ENCODE measurements around the gene ZNF580. TPM values are rescaled to one million over a fixed set of nuclear protein-coding genes. Genes with fewer than 3 reads are reported as not detected.

The ZNF580 gene
- total RNA-seq, 1 experiment from 2014 or later = 38.5 TPM

DNA sequence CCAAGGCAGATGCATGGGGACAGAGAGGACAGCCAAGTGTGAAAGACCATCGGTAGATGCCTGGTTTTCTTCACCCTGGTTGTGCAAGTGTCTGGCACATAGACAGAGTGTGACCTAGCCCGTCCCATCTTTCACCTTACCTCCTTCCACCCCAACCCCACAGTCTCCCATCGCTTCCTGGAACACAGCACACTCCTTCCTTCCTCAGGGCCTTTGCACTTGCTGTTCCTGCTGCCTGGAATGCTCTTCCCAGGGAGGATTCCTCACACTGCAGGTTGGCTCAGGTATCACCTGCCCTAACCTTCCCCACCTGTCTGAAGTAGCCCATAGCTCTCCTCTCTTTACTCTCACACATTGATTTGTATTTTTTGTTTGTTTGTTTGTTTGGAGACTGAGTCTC, 44.5 kb upstream of the ZNF580 start:
- no peak overlapping the region for H3K4me3 Mint-ChIP-seq (ENCODE audit: unreplicated experiment)
- H3K9me3 Mint-ChIP-seq (ENCODE audit: unreplicated experiment) = peaks cover 9% of the 10 kb centered on the region
- no peak for DNase-seq
- Histone ChIP-seq H3K36me3 (ENCODE audit: control insufficient read depth, insufficient read depth, low read length) (peaks cover 3% of the 10 kb centered on the region), H3K4me3 (ENCODE audit: low read depth, low read length) (no peak overlapping the region), H3K9me3 (no peaks in the 10 kb centered on the region), H3K27me3 (replicated peaks; ENCODE audit: control insufficient read depth, insufficient read depth, low read length) (no peaks in the 10 kb centered on the region), H3K4me1 (peaks cover 5% of the 10 kb centered on the region)
- CTCF ChIA-PET = no interaction called here
- no peak overlapping the region for H3K27ac Mint-ChIP-seq (ENCODE audit: unreplicated experiment)
- POLR2A ChIA-PET = no interaction called here
- no TSS peak for BruUV-seq (replicated peaks)
- H3K36me3 Mint-ChIP-seq (ENCODE audit: insufficient read depth, unreplicated experiment) = peaks cover 65% of the 10 kb centered on the region
- no peaks in the 10 kb centered on the region for H3K27me3 Mint-ChIP-seq (ENCODE audit: insufficient read depth, unreplicated experiment)
- H3K4me1 Mint-ChIP-seq (ENCODE audit: low read depth, unreplicated experiment) = peaks cover 14% of the 10 kb centered on the region
- no peak for TF ChIP-seq CTCF (IDR thresholded peaks at IDR 0.05; ENCODE audit: insufficient read depth in 1 of 2, low read depth in 1 of 2, low read length in 1 of 2, severe bottlenecking in 1 of 2, unreplicated experiment in 1 of 2)
- intact Hi-C loops (cut with micrococcal nuclease; ENCODE audit: unreplicated experiment) = no loop called here

DNA sequence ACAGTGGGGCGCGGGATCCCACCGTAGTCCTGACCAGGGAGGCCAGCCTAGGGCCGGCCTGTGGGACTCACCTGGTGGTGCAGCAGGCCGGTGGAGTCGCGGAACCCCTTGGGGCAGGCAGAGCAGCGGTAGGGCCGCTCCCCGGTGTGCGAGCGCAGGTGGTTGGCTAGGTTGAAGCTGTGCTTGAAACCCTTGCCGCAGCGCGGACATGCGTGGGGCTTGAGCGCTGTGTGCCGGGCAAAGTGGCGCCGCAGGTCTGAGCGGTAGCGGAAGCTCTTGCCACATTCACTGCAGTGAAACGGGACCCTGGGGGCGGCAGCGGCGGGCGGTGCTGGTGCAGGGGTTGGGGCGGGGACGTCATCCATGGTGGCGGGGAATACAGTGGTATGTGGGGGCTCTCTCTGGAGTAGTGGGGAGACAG, 43.3 kb upstream of the ZNF580 start:
- no peaks in the 10 kb centered on the region for H3K9me3 ChIP-seq
- H3K36me3 ChIP-seq (ENCODE audit: control insufficient read depth, insufficient read depth, low read length) = peaks cover 3% of the 10 kb centered on the region
- Mint-ChIP-seq H3K4me1 (ENCODE audit: low read depth, unreplicated experiment) (peaks cover 14% of the 10 kb centered on the region), H3K27me3 (ENCODE audit: insufficient read depth, unreplicated experiment) (no peaks in the 10 kb centered on the region), H3K9me3 (ENCODE audit: unreplicated experiment) (peaks cover 9% of the 10 kb centered on the region), H3K27ac (ENCODE audit: unreplicated experiment) (no peak overlapping the region), H3K36me3 (ENCODE audit: insufficient read depth, unreplicated experiment) (peaks cover 59% of the 10 kb centered on the region), H3K4me3 (ENCODE audit: unreplicated experiment) (peak overlapping the region; percentile 13)
- no peak for DNase-seq
- no TSS peak for BruUV-seq (replicated peaks)
- intact Hi-C loops (cut with micrococcal nuclease; ENCODE audit: unreplicated experiment) = no loop called here
- H3K27me3 ChIP-seq (replicated peaks; ENCODE audit: control insufficient read depth, insufficient read depth, low read length) = no peaks in the 10 kb centered on the region
- no peak for TF ChIP-seq CTCF (IDR thresholded peaks at IDR 0.05; ENCODE audit: insufficient read depth in 1 of 2, low read depth in 1 of 2, low read length in 1 of 2, severe bottlenecking in 1 of 2, unreplicated experiment in 1 of 2)
- ChIA-PET CTCF (no interaction called here), POLR2A (interaction anchor here (0.6 kb wide), 1 partner anchor 118 kb away, joined by 3 read pairs; no protein-coding TSS in a partner anchor)
- peaks cover 5% of the 10 kb centered on the region for H3K4me1 ChIP-seq
- H3K4me3 ChIP-seq (ENCODE audit: low read depth, low read length) = no peak overlapping the region

DNA sequence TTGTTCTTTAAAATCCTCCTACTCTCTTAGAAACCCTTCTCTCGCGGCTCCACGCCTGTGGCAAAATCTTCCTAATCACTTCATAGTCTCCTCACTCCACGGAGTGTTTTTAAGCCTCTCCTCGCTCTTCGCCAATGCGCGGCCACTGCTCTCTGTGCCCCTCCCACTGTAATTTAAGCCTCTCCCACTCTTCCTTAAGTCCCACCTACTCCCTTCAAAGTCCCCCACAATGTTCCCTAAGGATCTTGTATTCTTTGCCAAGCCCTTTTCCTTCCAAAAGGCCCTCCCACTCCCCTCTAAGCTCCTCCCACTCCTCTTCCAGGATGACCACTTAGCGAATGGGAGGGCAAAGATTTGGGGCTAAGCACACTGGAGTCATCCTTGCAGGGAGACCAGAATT, 42.8 kb upstream of the ZNF580 start:
- Histone ChIP-seq H3K4me3 (ENCODE audit: low read depth, low read length) (no peak overlapping the region), H3K36me3 (ENCODE audit: control insufficient read depth, insufficient read depth, low read length) (peaks cover 3% of the 10 kb centered on the region), H3K9me3 (no peaks in the 10 kb centered on the region), H3K27me3 (replicated peaks; ENCODE audit: control insufficient read depth, insufficient read depth, low read length) (no peaks in the 10 kb centered on the region), H3K4me1 (peaks cover 5% of the 10 kb centered on the region)
- no peak for DNase-seq
- ChIA-PET CTCF (no interaction called here), POLR2A (no interaction called here)
- no TSS peak for BruUV-seq (replicated peaks)
- intact Hi-C loops (cut with micrococcal nuclease; ENCODE audit: unreplicated experiment) = no loop called here
- Mint-ChIP-seq H3K27ac (ENCODE audit: unreplicated experiment) (peak overlapping the region; percentile 98), H3K9me3 (ENCODE audit: unreplicated experiment) (peaks cover 9% of the 10 kb centered on the region), H3K4me3 (ENCODE audit: unreplicated experiment) (no peak overlapping the region), H3K4me1 (ENCODE audit: low read depth, unreplicated experiment) (peaks cover 14% of the 10 kb centered on the region), H3K27me3 (ENCODE audit: insufficient read depth, unreplicated experiment) (no peaks in the 10 kb centered on the region), H3K36me3 (ENCODE audit: insufficient read depth, unreplicated experiment) (peaks cover 59% of the 10 kb centered on the region)
- no peak for TF ChIP-seq CTCF (IDR thresholded peaks at IDR 0.05; ENCODE audit: insufficient read depth in 1 of 2, low read depth in 1 of 2, low read length in 1 of 2, severe bottlenecking in 1 of 2, unreplicated experiment in 1 of 2)

Measured in Caco-2 (cell line).